GM18519 (cell line): Measurements from ENCODE around the gene CD274.
A peak's percentile ranks its signal among the peaks of the same experiment; 100 is the strongest.
"Not testable (repeated sequence)": the region's sequence is repeated elsewhere in the genome, so short reads cannot be mapped to it uniquely, and the experiment has no call there.

ENCODE experiments used
- ATAC-seq: cut with Tn5 transposase; IDR thresholded peaks from one replicate; pipeline ENCODE4 v1.9.1; 2021; ENCODE audit warnings: mild to moderate bottlenecking, moderate library complexity; ENCODE audit not compliant: unreplicated experiment, low FRiP score

The CD274 gene

GRCh38 chr9:5493679-5494511, 43.6 kb downstream of the CD274 start:
- ATAC-seq: peak; percentile 72

- ATAC-seq: not testable (repeated sequence)
Measured at GRCh38 chr9:5494765-5495164, 44.4 kb downstream of the CD274 start.

GRCh38 chr9:5499157-5499556, 48.8 kb downstream of the CD274 start:
- no peak for ATAC-seq

- ATAC-seq: no peak
Measured at GRCh38 chr9:5499889-5500398, 49.6 kb downstream of the CD274 start.

GRCh38 chr9:5500441-5501235, 50.3 kb downstream of the CD274 start:
- no peak for ATAC-seq

GRCh38 chr9:5502553-5502952, 52.2 kb downstream of the CD274 start:
- ATAC-seq: no peak

GRCh38 chr9:5509573-5509972, 59.2 kb downstream of the CD274 start:
- no peak for ATAC-seq

- peak; percentile 69 for ATAC-seq
Measured at GRCh38 chr9:5510360-5510931, 60.1 kb downstream of the CD274 start, which contains the start of gene PDCD1LG2. TSS of gene PDCD1LG2 (plus strand) at chr9:5510531. CDS start at chr9:5522547, 12,016 bp downstream.

- no peak for ATAC-seq
Measured at GRCh38 chr9:5510989-5511388, 60.6 kb downstream of the CD274 start.

- ATAC-seq: no peak
Measured at GRCh38 chr9:5511476-5511875, 61.1 kb downstream of the CD274 start.

GRCh38 chr9:5511935-5512580, 61.7 kb downstream of the CD274 start:
- ATAC-seq: no peak

GRCh38 chr9:5512658-5513452, 62.5 kb downstream of the CD274 start:
- no peak for ATAC-seq

- ATAC-seq: no peak
Measured at GRCh38 chr9:5513966-5514616, 63.7 kb downstream of the CD274 start.

- no peak for ATAC-seq
Measured at GRCh38 chr9:5514617-5515260, 64.4 kb downstream of the CD274 start.

- ATAC-seq: no peak
Measured at GRCh38 chr9:5515261-5515650, 64.9 kb downstream of the CD274 start.

- ATAC-seq: no peak
Measured at GRCh38 chr9:5516453-5517220, 66.3 kb downstream of the CD274 start.

GRCh38 chr9:5518171-5518936, 68.0 kb downstream of the CD274 start:
- ATAC-seq: peak; percentile 85
